Measurements from ENCODE around the gene USP33. TPM values are rescaled to one million over a fixed set of nuclear protein-coding genes. Genes with fewer than 3 reads are reported as not detected.

USP33 gene
- total RNA-seq, 4 donors from 2014 or later: 126 to 175 (median 142) TPM

DNA sequence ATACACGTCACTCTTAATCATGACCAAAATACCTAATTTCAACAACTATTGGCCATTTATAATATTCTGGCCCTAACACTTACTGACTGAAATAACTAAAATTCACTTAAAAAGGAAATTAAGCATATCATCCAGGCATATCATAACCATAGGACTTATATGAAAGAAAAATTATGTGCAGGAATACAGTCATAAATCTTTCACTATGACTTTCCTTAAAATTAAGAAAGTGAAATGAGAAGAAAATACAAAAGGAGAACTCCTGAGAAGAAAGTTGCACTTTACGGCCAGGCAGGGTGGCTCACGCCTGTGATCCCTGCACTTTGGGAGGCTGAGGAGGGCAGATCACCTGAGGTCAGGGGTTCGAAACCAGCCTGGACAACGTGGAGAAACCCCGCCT is 86.6 kb downstream of the USP33 start:
- TF ChIP-seq, protein P1, sequence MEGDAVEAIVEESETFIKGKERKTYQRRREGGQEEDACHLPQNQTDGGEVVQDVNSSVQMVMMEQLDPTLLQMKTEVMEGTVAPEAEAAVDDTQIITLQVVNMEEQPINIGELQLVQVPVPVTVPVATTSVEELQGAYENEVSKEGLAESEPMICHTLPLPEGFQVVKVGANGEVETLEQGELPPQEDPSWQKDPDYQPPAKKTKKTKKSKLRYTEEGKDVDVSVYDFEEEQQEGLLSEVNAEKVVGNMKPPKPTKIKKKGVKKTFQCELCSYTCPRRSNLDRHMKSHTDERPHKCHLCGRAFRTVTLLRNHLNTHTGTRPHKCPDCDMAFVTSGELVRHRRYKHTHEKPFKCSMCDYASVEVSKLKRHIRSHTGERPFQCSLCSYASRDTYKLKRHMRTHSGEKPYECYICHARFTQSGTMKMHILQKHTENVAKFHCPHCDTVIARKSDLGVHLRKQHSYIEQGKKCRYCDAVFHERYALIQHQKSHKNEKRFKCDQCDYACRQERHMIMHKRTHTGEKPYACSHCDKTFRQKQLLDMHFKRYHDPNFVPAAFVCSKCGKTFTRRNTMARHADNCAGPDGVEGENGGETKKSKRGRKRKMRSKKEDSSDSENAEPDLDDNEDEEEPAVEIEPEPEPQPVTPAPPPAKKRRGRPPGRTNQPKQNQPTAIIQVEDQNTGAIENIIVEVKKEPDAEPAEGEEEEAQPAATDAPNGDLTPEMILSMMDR (IDR thresholded peaks at IDR 0.05; ENCODE audit: low read depth): no peak

DNA sequence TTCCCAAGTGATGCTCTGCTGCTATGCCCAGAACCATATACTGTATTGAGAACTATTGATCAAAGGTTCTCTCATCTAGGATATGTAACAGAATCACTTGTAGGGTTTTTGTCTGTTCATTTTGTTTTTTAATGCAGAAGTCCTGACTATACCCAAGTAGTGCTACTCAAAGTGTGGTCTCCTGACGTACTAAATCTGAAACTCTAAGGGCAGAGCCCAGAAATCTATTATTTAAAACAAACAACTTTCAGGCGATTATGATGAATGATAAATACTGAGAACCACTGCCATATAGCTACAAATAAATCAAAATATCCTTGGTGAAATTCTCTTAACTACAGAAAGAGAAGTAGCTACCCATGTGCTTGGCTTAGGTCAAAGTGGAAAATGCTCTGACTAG is 87.3 kb downstream of the USP33 start:
- TF ChIP-seq, protein P1 (IDR thresholded peaks at IDR 0.05; ENCODE audit: low read depth): no peak

DNA sequence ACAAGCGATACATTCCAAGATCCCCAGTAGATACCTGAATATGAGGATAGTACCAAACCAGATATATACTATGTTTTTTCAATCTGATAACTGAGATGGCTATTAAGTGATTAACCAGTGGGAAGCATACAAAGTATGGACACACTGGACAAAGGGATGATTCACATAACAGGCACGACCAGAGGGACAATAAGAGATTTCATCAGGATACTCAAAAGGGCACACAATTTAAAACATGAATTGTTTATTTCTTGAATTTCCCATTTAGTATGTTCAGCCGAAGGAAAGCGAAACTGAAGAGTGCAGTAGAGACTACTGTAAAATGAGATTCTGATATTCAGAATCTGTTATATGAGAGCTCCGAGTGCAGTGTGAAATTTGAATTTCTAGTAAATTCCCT is 87.8 kb downstream of the USP33 start:
- TF ChIP-seq, protein P1 (IDR thresholded peaks at IDR 0.05; ENCODE audit: low read depth): no peak

DNA sequence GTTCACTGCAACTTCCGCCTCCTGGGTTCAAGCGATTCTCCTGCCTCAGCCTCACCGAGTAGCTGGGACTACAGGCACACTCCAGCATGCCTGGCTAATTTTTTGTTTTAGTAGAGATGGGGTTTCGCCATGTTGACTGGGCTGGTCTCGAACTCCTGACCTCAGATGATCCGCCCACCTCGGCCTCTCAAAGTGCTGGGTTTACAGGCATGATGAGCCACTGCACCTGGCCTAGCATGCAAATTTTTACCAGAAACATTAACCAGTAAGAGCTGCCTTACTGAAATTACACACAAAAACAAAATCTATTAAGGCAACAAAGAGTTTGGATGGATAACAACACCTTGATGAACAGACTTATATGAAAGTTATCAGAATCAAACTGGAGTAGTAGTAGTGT is 89.3 kb downstream of the USP33 start:
- TF ChIP-seq, protein P1 (IDR thresholded peaks at IDR 0.05; ENCODE audit: low read depth): no peak

DNA sequence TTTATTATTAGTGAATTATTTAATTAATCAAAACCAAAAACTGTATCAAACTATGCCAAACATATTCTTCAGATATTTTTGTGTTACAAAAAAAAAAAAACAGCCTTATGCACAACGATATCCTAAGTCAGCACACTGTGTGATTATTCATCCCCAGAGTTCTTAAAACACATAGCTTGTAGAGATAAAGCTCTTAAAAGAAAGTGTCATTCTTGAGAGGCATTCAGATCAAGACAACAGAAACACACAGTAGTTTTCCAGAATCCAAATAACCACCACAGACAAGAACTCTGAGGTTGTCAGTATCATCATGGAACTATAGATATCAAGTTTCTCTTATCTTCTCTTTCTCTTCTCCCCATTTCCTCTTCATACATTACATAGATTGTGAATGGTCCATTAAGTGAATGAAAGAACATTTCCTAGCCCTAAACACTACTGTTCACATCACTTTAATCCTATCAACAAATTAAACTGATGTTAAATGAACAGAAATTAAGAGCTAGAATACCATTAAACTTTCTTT is 90.7 kb downstream of the USP33 start:
- TF ChIP-seq, protein P1 (IDR thresholded peaks at IDR 0.05; ENCODE audit: low read depth): no peak

DNA sequence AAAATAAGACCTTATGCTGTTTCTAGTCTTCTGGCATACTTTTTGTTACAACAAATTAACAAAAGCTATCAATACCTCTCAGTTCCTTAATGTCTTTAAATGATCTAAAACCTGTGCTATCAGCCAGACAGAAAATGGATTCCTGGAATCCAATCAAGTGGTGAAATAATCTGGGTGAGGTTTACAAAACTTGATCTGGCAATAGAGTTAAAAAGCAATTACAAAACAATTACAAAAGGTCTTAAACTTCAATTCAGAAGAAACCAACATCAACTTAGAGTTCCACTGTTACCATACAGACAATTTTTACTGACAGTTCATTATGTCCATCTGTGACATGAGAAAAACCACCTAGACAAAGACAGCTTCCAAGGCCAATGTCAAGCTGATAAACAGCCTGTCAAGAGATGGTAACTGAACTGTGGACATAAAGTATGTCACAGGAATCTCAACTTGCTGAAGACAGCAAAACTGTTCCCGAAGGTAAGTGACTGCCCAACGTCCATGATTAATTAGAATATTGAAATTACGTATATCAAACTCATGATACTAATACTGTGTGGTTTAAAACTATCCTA is 94.6 kb downstream of the USP33 start:
- TF ChIP-seq, protein P1 (IDR thresholded peaks at IDR 0.05; ENCODE audit: low read depth): no peak

DNA sequence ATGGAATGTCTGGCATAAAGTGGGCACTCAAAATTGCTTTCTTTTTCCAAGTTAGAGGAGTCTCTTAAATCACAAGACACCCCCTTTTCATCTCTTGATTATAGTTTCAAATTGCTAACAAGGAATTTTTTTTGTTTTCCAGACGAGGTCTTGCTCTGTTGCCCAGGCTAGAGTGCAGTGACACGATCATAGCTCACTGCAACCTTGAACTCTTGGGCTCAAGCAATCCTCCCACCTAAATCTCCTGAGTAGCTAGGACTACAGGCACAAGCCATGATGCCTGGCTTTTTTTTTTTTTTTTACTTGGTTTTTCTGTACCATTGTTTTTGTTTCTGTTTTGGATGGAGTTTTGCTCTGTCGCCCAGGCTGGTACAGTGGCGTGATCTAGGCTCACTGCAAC is 98.0 kb downstream of the USP33 start:
- TF ChIP-seq, protein P1 (IDR thresholded peaks at IDR 0.05; ENCODE audit: low read depth): no peak

All from subcutaneous adipose tissue (tissue), 4 donors.